GM23338 (cell line): ENCODE data around the gene ADORA2A. TPM values are rescaled to one million over a fixed set of nuclear protein-coding genes. Genes with fewer than 3 reads are reported as not detected.
A peak's percentile ranks its signal among the peaks of the same experiment; 100 is the strongest.

Experiments
- ATAC-seq: fragments of 200-7000 bp; cut with Tn5 transposase; 3 replicates; pipeline ENCODE4 v1.9.1; 2020
- DNase-seq: peaks from one replicate; pipeline ENCODE4 v3.0.0-alpha.2; 2015; ENCODE audit warnings: low spot score
- H2AFZ ChIP-seq: fragments of 200-600 bp; sonication (generic); 2 replicates; pipeline ENCODE4 v1.8.0; 2016; ENCODE audit warnings: antibody characterized with exemption, mild to moderate bottlenecking, moderate library complexity
- H3F3A ChIP-seq: fragments of 200-600 bp; sonication (generic); replicated peaks from 2 replicates; pipeline ENCODE4 v1.8.0; 2017; ENCODE audit warnings: antibody characterized with exemption, mixed run types, low read depth
- H3K27ac ChIP-seq: fragments of 200-600 bp; sonication (generic); 2 replicates; pipeline ENCODE4 v1.6.1; 2016; ENCODE audit warnings: low read depth
- H3K27me3 ChIP-seq: fragments of 200-600 bp; sonication (generic); 2 replicates; pipeline ENCODE4 v1.8.0; 2016; ENCODE audit warnings: mild to moderate bottlenecking, mixed run types, moderate library complexity; ENCODE audit not compliant: insufficient read depth
- H3K36me3 ChIP-seq: fragments of 200-600 bp; sonication (generic); 2 replicates; pipeline ENCODE4 v1.8.0; 2016; ENCODE audit warnings: mild to moderate bottlenecking; ENCODE audit not compliant: insufficient read depth
- H3K4me1 ChIP-seq: fragments of 200-600 bp; sonication (generic); 2 replicates; pipeline ENCODE4 v1.8.0; 2016; ENCODE audit warnings: mild to moderate bottlenecking, moderate library complexity; ENCODE audit not compliant: insufficient read depth
- H3K4me2 ChIP-seq: fragments of 200-600 bp; sonication (generic); 2 replicates; pipeline ENCODE4 v1.7.1; 2017; ENCODE audit warnings: mixed run types
- H3K4me3 ChIP-seq: fragments of 200-600 bp; sonication (generic); 2 replicates; pipeline ENCODE4 v1.6.1; 2016; ENCODE audit warnings: mixed run types
- H3K79me2 ChIP-seq: fragments of 200-600 bp; sonication (generic); replicated peaks from 2 replicates; pipeline ENCODE4 v1.8.0; 2017; ENCODE audit warnings: mild to moderate bottlenecking; ENCODE audit not compliant: insufficient read depth
- H3K9me2 ChIP-seq: fragments of 200-600 bp; sonication (generic); 2 replicates; pipeline ENCODE4 v1.8.0; 2017; ENCODE audit not compliant: insufficient read depth
- H4K20me1 ChIP-seq: fragments of 200-600 bp; sonication (generic); replicated peaks from 2 replicates; pipeline ENCODE4 v1.8.0; 2017; ENCODE audit warnings: mild to moderate bottlenecking; ENCODE audit not compliant: insufficient read depth
- H3K27ac Mint-ChIP-seq: 2 replicates; pipeline ENCODE4 v1.8.0; 2020; ENCODE audit warnings: inconsistent platforms, mild to moderate bottlenecking, moderate library complexity, mixed read lengths
- H3K27me3 Mint-ChIP-seq: 3 replicates; pipeline ENCODE4 v1.8.0; 2022; ENCODE audit warnings: low read depth, mild to moderate bottlenecking, moderate library complexity, mixed read lengths, inconsistent platforms; ENCODE audit not compliant: insufficient read depth, poor library complexity
- H3K36me3 Mint-ChIP-seq: 3 replicates; pipeline ENCODE4 v1.8.0; 2021; ENCODE audit warnings: low read depth, mild to moderate bottlenecking, inconsistent platforms, moderate library complexity, mixed read lengths
- H3K4me1 Mint-ChIP-seq: 3 replicates; pipeline ENCODE4 v1.8.0; 2020; ENCODE audit warnings: mild to moderate bottlenecking, inconsistent platforms, mixed read lengths
- H3K4me3 Mint-ChIP-seq: 3 replicates; pipeline ENCODE4 v1.8.0; 2021; ENCODE audit warnings: moderate library complexity, mild to moderate bottlenecking, inconsistent platforms, mixed read lengths
- H3K9me3 Mint-ChIP-seq: 3 replicates; pipeline ENCODE4 v1.8.0; 2020; ENCODE audit warnings: moderate library complexity, mild to moderate bottlenecking, inconsistent platforms, mixed read lengths
- CTCF ChIP-seq, 2 experiments: fragments of 200-600 bp in 1 of 2; sonication (generic) in 1 of 2; conservative IDR thresholded peaks; 2 replicates each; pipeline versions ENCODE4 v1.5.1 to v1.6.1; 2016 to 2017; ENCODE audit warnings: antibody characterized with exemption in 2 of 2, low read depth in 2 of 2, mild to moderate bottlenecking in 2 of 2, moderate library complexity in 1 of 2
- ETS1 ChIP-seq: IDR thresholded peaks from 2 replicates; pipeline ENCODE4 v1.6.1; 2016; ENCODE audit warnings: antibody characterized with exemption
- EZH2 ChIP-seq: fragments of 200-600 bp; sonication (generic); IDR thresholded peaks from one replicate; pipeline ENCODE4 v1.8.0; 2017; ENCODE audit warnings: antibody characterized with exemption, mild to moderate bottlenecking, low read depth; ENCODE audit not compliant: unreplicated experiment
- EZH2phosphoT487 ChIP-seq: fragments of 200-600 bp; sonication (generic); IDR thresholded peaks from one replicate; pipeline ENCODE4 v1.8.1; 2018; ENCODE audit warnings: antibody characterized with exemption; ENCODE audit not compliant: unreplicated experiment
- NANOG ChIP-seq: IDR thresholded peaks from 2 replicates; pipeline ENCODE4 v1.6.1; 2016; ENCODE audit warnings: antibody characterized with exemption, borderline replicate concordance
- POLR2AphosphoS5 ChIP-seq: IDR thresholded peaks from 2 replicates; pipeline ENCODE4 v1.6.1; 2016; ENCODE audit warnings: antibody characterized with exemption, low read depth
- STAT1 ChIP-seq: IDR thresholded peaks from one replicate; pipeline ENCODE4 v1.6.1; 2016; ENCODE audit warnings: antibody characterized with exemption; ENCODE audit not compliant: unreplicated experiment
- ZNF331 ChIP-seq: fragments of 250-450 bp; sonication (Bioruptor Pico); IDR thresholded peaks from 2 replicates; pipeline ENCODE4 v1.5.0; 2020; ENCODE audit warnings: low read depth, mild to moderate bottlenecking, moderate library complexity
- polyA plus RNA-seq: library from polyadenylated mRNA; unstranded; fragments of >200 nt; fragmentation: Nextera tagmentation; extraction: Ambion mirVana; gene quantifications from 2 replicates; pipeline ENCODE4 v1.2.1, GENCODE V29; 2016
- total RNA-seq: library from RNA; depleted of rRNA; stranded (reverse); fragments of >200 nt; shearing (Covaris generic); gene quantifications from 2 replicates; pipeline ENCODE4 v1.2.3, GENCODE V29; 2014
- TF ChIP-seq, protein P1 (sequence below): fragments of 250-450 bp; sonication (Bioruptor Pico); IDR thresholded peaks from 2 replicates; pipeline ENCODE4 v1.5.0; 2020; ENCODE audit warnings: mild to moderate bottlenecking, moderate library complexity
- TF ChIP-seq, protein P2 (sequence below): IDR thresholded peaks from one replicate; pipeline ENCODE4 v1.6.1; 2018; ENCODE audit warnings: antibody characterized with exemption; ENCODE audit not compliant: unreplicated experiment

Gene ADORA2A
- total and polyA plus RNA-seq, 2 experiments from 2014 or later = 4.1 to 13.5 TPM

DNA sequence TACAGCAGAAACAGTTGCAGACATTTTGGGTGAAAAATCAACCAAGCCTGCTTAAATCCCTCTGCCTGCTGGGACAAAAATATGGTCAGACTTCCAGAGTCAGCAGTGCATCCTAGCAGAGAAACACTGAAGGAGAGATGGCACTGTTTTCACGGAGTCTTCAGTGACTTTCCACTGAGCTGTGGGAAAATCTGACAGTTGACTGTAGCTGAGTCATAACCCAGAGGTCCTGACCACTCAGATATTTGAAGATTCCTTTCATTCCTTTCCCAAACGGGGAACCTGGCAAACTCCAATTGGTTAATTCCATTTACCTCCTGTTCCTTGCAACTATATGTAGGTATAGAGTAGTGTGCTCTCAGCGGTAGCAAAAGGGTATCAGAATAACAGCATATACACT is 46.8 kb downstream of the ADORA2A start:
- H3K4me1 ChIP-seq = no peaks in the 10 kb centered on the region
- no peaks in the 10 kb centered on the region for H3F3A ChIP-seq
- H3K4me3 ChIP-seq = no peak overlapping the region
- no peaks in the 10 kb centered on the region for H3K36me3 ChIP-seq
- H3K9me3 Mint-ChIP-seq = no peaks in the 10 kb centered on the region; the same call in 1 of the 3 replicates
- no peaks in the 10 kb centered on the region for H3K4me1 Mint-ChIP-seq
- H3K4me2 ChIP-seq = no peak overlapping the region
- no peak overlapping the region for H3K4me3 Mint-ChIP-seq
- no peak for ATAC-seq
- no peak overlapping the region for H3K27ac Mint-ChIP-seq
- TF ChIP-seq, protein P1, sequence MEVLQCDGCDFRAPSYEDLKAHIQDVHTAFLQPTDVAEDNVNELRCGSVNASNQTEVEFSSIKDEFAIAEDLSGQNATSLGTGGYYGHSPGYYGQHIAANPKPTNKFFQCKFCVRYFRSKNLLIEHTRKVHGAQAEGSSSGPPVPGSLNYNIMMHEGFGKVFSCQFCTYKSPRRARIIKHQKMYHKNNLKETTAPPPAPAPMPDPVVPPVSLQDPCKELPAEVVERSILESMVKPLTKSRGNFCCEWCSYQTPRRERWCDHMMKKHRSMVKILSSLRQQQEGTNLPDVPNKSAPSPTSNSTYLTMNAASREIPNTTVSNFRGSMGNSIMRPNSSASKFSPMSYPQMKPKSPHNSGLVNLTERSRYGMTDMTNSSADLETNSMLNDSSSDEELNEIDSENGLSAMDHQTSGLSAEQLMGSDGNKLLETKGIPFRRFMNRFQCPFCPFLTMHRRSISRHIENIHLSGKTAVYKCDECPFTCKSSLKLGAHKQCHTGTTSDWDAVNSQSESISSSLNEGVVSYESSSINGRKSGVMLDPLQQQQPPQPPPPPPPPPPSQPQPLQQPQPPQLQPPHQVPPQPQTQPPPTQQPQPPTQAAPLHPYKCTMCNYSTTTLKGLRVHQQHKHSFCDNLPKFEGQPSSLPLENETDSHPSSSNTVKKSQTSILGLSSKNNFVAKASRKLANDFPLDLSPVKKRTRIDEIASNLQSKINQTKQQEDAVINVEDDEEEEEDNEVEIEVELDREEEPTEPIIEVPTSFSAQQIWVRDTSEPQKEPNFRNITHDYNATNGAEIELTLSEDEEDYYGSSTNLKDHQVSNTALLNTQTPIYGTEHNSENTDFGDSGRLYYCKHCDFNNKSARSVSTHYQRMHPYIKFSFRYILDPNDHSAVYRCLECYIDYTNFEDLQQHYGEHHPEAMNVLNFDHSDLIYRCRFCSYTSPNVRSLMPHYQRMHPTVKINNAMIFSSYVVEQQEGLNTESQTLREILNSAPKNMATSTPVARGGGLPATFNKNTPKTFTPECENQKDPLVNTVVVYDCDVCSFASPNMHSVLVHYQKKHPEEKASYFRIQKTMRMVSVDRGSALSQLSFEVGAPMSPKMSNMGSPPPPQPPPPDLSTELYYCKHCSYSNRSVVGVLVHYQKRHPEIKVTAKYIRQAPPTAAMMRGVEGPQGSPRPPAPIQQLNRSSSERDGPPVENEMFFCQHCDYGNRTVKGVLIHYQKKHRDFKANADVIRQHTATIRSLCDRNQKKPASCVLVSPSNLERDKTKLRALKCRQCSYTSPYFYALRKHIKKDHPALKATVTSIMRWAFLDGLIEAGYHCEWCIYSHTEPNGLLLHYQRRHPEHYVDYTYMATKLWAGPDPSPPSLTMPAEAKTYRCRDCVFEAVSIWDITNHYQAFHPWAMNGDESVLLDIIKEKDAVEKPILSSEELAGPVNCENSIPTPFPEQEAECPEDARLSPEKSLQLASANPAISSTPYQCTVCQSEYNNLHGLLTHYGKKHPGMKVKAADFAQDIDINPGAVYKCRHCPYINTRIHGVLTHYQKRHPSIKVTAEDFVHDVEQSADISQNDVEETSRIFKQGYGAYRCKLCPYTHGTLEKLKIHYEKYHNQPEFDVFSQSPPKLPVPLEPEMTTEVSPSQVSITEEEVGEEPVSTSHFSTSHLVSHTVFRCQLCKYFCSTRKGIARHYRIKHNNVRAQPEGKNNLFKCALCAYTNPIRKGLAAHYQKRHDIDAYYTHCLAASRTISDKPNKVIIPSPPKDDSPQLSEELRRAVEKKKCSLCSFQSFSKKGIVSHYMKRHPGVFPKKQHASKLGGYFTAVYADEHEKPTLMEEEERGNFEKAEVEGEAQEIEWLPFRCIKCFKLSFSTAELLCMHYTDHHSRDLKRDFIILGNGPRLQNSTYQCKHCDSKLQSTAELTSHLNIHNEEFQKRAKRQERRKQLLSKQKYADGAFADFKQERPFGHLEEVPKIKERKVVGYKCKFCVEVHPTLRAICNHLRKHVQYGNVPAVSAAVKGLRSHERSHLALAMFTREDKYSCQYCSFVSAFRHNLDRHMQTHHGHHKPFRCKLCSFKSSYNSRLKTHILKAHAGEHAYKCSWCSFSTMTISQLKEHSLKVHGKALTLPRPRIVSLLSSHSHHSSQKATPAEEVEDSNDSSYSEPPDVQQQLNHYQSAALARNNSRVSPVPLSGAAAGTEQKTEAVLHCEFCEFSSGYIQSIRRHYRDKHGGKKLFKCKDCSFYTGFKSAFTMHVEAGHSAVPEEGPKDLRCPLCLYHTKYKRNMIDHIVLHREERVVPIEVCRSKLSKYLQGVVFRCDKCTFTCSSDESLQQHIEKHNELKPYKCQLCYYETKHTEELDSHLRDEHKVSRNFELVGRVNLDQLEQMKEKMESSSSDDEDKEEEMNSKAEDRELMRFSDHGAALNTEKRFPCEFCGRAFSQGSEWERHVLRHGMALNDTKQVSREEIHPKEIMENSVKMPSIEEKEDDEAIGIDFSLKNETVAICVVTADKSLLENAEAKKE (CRISPR knock-in tag) = no peak
- TF ChIP-seq, protein P2, sequence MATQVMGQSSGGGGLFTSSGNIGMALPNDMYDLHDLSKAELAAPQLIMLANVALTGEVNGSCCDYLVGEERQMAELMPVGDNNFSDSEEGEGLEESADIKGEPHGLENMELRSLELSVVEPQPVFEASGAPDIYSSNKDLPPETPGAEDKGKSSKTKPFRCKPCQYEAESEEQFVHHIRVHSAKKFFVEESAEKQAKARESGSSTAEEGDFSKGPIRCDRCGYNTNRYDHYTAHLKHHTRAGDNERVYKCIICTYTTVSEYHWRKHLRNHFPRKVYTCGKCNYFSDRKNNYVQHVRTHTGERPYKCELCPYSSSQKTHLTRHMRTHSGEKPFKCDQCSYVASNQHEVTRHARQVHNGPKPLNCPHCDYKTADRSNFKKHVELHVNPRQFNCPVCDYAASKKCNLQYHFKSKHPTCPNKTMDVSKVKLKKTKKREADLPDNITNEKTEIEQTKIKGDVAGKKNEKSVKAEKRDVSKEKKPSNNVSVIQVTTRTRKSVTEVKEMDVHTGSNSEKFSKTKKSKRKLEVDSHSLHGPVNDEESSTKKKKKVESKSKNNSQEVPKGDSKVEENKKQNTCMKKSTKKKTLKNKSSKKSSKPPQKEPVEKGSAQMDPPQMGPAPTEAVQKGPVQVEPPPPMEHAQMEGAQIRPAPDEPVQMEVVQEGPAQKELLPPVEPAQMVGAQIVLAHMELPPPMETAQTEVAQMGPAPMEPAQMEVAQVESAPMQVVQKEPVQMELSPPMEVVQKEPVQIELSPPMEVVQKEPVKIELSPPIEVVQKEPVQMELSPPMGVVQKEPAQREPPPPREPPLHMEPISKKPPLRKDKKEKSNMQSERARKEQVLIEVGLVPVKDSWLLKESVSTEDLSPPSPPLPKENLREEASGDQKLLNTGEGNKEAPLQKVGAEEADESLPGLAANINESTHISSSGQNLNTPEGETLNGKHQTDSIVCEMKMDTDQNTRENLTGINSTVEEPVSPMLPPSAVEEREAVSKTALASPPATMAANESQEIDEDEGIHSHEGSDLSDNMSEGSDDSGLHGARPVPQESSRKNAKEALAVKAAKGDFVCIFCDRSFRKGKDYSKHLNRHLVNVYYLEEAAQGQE = no peak
- TF ChIP-seq EZH2 (no peak), ZNF331 (no peak), CTCF (conservative IDR thresholded peaks at IDR 0.05; ENCODE audit: low read depth in 2 of 2) (no peak), POLR2AphosphoS5 (no peak), NANOG (no peak), STAT1 (no peak), ETS1 (no peak), EZH2phosphoT487 (no peak)
- H4K20me1 ChIP-seq = no peaks in the 10 kb centered on the region
- no peaks in the 10 kb centered on the region for H3K36me3 Mint-ChIP-seq
- peaks cover 3% of the 10 kb centered on the region for H3K27me3 Mint-ChIP-seq
- no peaks in the 10 kb centered on the region for H3K9me2 ChIP-seq
- H3K79me2 ChIP-seq = no peaks in the 10 kb centered on the region
- H2AFZ ChIP-seq = peak overlapping the region; percentile 90; the same call in 1 of the 2 replicates
- no peak overlapping the region for H3K27ac ChIP-seq
- no peak for DNase-seq
- no peaks in the 10 kb centered on the region for H3K27me3 ChIP-seq
